Measurements from ENCODE around the gene AK4. TPM values are rescaled to one million over a fixed set of nuclear protein-coding genes. Genes with fewer than 3 reads are reported as not detected.
A peak's percentile ranks its signal among the peaks of the same experiment; 100 is the strongest.

AK4 gene
- total RNA-seq, 1 donor from 2014 or later: 10.5 TPM

DNA sequence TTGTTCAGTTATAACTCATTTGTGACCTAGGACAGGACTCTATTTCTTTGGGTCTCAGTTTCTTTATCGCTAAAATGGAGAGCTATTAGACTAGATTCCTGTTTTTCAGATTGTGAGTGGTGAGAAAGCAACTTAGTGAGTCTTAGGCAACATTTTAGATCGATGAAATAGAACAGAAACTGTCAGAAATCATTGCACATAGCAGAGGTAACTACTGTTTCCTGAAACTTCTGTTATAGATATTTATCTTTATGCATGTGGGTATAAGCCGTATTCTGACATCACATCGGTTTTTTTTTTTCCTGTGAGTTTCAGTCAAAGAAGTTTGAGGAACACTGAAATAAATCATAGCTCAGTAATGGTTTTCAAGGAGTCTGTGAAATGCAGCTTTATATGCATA, 119.3 kb downstream of the AK4 start:
- Mint-ChIP-seq H3K27me3 (ENCODE audit: low read depth) (peaks cover 70% of the 10 kb centered on the region), H3K4me1 (peaks cover 18% of the 10 kb centered on the region), H3K4me3 (peak overlapping the region; percentile 57), H3K36me3 (ENCODE audit: low read depth) (no peaks in the 10 kb centered on the region), H3K27ac (ENCODE audit: unreplicated experiment) (no peak overlapping the region), H3K9me3 (no peaks in the 10 kb centered on the region)
- DNase-seq (ENCODE audit: low read depth, low spot score): no peak
- TF ChIP-seq, protein P1, sequence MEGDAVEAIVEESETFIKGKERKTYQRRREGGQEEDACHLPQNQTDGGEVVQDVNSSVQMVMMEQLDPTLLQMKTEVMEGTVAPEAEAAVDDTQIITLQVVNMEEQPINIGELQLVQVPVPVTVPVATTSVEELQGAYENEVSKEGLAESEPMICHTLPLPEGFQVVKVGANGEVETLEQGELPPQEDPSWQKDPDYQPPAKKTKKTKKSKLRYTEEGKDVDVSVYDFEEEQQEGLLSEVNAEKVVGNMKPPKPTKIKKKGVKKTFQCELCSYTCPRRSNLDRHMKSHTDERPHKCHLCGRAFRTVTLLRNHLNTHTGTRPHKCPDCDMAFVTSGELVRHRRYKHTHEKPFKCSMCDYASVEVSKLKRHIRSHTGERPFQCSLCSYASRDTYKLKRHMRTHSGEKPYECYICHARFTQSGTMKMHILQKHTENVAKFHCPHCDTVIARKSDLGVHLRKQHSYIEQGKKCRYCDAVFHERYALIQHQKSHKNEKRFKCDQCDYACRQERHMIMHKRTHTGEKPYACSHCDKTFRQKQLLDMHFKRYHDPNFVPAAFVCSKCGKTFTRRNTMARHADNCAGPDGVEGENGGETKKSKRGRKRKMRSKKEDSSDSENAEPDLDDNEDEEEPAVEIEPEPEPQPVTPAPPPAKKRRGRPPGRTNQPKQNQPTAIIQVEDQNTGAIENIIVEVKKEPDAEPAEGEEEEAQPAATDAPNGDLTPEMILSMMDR (conservative IDR thresholded peaks at IDR 0.05): no peak

DNA sequence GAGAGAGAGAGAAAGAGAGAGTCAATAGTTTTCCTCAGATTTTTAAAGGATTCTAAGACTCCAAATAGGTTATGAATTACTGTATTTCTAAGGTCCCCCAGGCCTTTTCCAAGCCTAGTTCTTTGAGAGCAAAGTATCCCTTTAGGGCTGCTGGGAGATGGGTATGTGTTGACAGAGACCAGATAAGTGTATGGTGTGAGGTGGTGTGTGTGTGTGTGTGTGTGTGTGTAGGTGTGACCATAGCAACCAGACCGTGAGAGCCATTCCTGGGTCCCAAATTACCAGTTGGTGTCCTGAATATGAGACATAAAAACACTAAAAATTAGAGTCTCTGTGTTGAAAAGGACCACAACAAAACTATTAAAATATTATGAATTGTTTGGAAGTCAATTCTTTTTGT, 119.7 kb downstream of the AK4 start:
- Mint-ChIP-seq H3K36me3 (ENCODE audit: low read depth) (no peaks in the 10 kb centered on the region), H3K27ac (ENCODE audit: unreplicated experiment) (no peak overlapping the region), H3K4me1 (peaks cover 18% of the 10 kb centered on the region), H3K9me3 (no peaks in the 10 kb centered on the region), H3K4me3 (no peak overlapping the region), H3K27me3 (ENCODE audit: low read depth) (peaks cover 68% of the 10 kb centered on the region)
- DNase-seq (ENCODE audit: low read depth, low spot score): no peak
- TF ChIP-seq, protein P1 (conservative IDR thresholded peaks at IDR 0.05): no peak

GRCh38 chr1:65269612-65270011, 121.6 kb downstream of the AK4 start:
- Mint-ChIP-seq H3K27me3 (ENCODE audit: low read depth) (peaks cover 49% of the 10 kb centered on the region), H3K4me3 (no peak overlapping the region), H3K27ac (ENCODE audit: unreplicated experiment) (no peak overlapping the region), H3K4me1 (peaks cover 14% of the 10 kb centered on the region), H3K36me3 (ENCODE audit: low read depth) (no peaks in the 10 kb centered on the region), H3K9me3 (no peaks in the 10 kb centered on the region)
- TF ChIP-seq, protein P1 (conservative IDR thresholded peaks at IDR 0.05): no peak
- DNase-seq (ENCODE audit: low read depth, low spot score): no peak

DNA sequence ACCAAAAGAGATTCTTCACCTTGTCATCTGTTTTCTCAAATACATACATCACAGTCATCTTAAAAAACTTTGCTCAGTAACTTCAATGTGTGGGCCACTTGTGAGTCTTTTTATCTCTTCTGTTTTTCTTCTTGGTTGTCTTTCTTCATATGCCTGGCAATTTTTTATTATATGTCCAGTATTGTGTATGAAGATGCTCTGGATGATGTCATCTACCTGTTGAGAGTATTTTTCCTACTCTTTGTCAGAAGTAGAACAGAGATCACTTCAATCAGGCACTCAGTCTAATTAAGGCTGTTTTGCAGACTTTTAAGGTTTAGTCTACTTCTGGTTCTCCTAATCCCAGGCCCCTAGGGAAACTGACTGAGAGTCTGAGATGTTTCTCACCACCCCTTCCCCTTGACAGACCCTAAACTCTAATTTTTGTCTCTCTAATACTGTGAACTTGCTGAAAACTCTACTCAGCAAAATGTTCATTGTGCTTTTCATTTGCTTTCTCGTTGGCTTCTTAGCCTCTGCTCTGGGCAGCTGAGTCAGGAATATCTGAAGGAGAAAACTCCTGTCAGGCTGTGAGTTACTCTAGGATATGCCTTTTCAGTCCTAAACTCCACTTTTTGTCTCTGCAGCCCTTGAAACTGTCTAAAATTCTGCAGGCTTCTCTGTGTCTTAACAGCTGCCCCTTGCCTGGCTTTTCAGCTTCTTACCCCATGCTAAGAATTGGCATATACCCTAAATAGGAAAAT, 128.4 kb downstream of the AK4 start:
- Mint-ChIP-seq H3K27me3 (ENCODE audit: low read depth) (peaks cover 43% of the 10 kb centered on the region), H3K27ac (ENCODE audit: unreplicated experiment) (no peak overlapping the region), H3K4me3 (no peak overlapping the region), H3K9me3 (no peaks in the 10 kb centered on the region), H3K36me3 (ENCODE audit: low read depth) (no peaks in the 10 kb centered on the region), H3K4me1 (peaks cover 5% of the 10 kb centered on the region)
- TF ChIP-seq, protein P1 (conservative IDR thresholded peaks at IDR 0.05): no peak
- no peak for DNase-seq (ENCODE audit: low read depth, low spot score)

DNA sequence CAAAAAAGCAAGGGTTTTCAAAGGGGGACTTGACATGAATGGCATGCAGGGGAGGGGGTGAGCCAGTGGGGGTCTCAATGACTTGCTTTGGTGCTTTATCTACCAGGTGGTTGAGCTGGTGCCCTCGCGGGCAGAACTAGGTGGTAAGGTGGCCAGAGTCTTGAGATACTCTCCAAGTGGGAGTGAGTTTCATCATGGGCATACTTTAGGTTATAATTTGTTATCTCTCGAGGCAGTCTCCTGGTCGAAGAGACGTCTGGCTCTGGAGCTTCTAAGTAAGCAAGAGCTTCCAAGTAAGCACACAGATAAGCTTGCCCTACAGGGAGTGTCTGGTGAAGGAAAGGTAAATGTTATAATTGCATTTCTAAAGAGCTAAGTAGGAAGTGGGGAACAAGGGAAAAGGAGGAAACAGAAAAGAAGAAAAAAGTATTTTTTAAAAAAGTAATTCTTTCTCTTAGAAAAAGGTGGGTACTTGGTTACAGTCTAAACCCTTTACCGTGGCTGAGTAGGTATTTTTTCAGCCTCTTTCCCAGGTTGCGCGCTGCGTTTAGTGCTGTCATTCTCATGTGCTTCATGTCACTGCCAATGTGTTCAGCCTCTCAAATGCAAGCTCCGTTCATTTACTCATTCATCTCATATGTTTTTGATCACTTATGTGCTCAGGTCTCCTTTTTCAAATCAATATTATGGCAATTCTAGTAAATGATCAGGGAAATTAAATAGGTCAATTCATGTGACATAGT, 129.8 kb downstream of the AK4 start:
- H3K9me3 Mint-ChIP-seq: no peaks in the 10 kb centered on the region
- H3K27me3 Mint-ChIP-seq (ENCODE audit: low read depth): peaks cover 43% of the 10 kb centered on the region
- H3K27ac Mint-ChIP-seq (ENCODE audit: unreplicated experiment): no peak overlapping the region
- no peak overlapping the region for H3K4me3 Mint-ChIP-seq
- TF ChIP-seq, protein P1 (conservative IDR thresholded peaks at IDR 0.05): no peak
- no peak for DNase-seq (ENCODE audit: low read depth, low spot score)
- peaks cover 5% of the 10 kb centered on the region for H3K4me1 Mint-ChIP-seq
- no peaks in the 10 kb centered on the region for H3K36me3 Mint-ChIP-seq (ENCODE audit: low read depth)

Data from neural crest cell (in vitro differentiated cells).